Endothelial cell of umbilical vein (primary cell): ENCODE measurements around the gene SPTSSB. TPM values are rescaled to one million over a fixed set of nuclear protein-coding genes. Genes with fewer than 3 reads are reported as not detected.

Experiments
- BruUV-seq: library from RNA; stranded (reverse); fragments of 400-500 nt; replicated peaks from 2 replicates; lab custom pipeline; 2021; lab: Mats Ljungman, UMichigan
- CTCF ChIA-PET: fragments of 300-600, 350-600 bp; sonication (Branson Sonifier 250); formaldehyde crosslinking; loops from one replicate; lab custom pipeline; 2021; ENCODE audit warnings: antibody characterized with exemption, inconsistent platforms; lab: Charles Lee
- POLR2A ChIA-PET: fragments of 300-600, 350-600 bp; sonication (Branson Sonifier 250); formaldehyde crosslinking; loops from one replicate; lab custom pipeline; 2021; ENCODE audit warnings: antibody characterized with exemption, inconsistent platforms; lab: Charles Lee
- DNase-seq: peaks from one replicate; pipeline ENCODE4 v3.0.0-alpha.2; 2011; ENCODE audit warnings: low read depth, low spot score
- FAIRE-seq: peaks from 2 replicates; lab custom pipeline; 2011; peaks lifted over from hg19 to GRCh38; lab: Jason Lieb, UNC
- H2AFZ ChIP-seq: 2 replicates; pipeline ENCODE4 v1.6.0; 2012; ENCODE audit warnings: low read depth, low read length, control low read depth, inconsistent platforms
- H3K27ac ChIP-seq: 2 replicates; pipeline ENCODE4 v1.5.1; 2011; ENCODE audit warnings: low read depth, mild to moderate bottlenecking, control low read depth, low read length, moderate library complexity; ENCODE audit not compliant: insufficient read depth
- H3K27me3 ChIP-seq, 2 experiments: 2 replicates each; pipeline versions ENCODE4 v1.6.0 to v1.6.1; 2011; ENCODE audit warnings: low read length in 2 of 2, mixed read lengths in 1 of 2; ENCODE audit not compliant: control insufficient read depth in 2 of 2, insufficient read depth in 2 of 2
- H3K36me3 ChIP-seq, 2 experiments: 2 replicates in 1 of 2; 3 replicates in 1 of 2; pipeline ENCODE4 v1.5.1; 2011; ENCODE audit warnings: low read length in 2 of 2, mild to moderate bottlenecking in 1 of 2, moderate library complexity in 1 of 2; ENCODE audit not compliant: control insufficient read depth in 2 of 2, insufficient read depth in 2 of 2; ENCODE audit errors: extremely low read depth in 1 of 2
- H3K4me1 ChIP-seq: 3 replicates; pipeline ENCODE4 v1.5.1; 2011; ENCODE audit warnings: mild to moderate bottlenecking, low read length; ENCODE audit not compliant: control insufficient read depth, insufficient read depth; ENCODE audit errors: extremely low read depth
- H3K4me2 ChIP-seq: 2 replicates; pipeline ENCODE4 v1.6.1; 2011; ENCODE audit warnings: low read length, control low read depth, mixed read lengths; ENCODE audit not compliant: insufficient read depth
- H3K4me3 ChIP-seq, 3 experiments: fragments of 200-600 bp in 1 of 3; sonication (generic), shearing (Covaris generic) in 1 of 3; replicated peaks in 1 of 3; 2 replicates each; pipeline ENCODE4 v1.5.1; 2011 to 2016; ENCODE audit warnings: control low read depth in 3 of 3, low read length in 3 of 3, mild to moderate bottlenecking in 2 of 3, inconsistent platforms in 1 of 3, low read depth in 1 of 3, moderate library complexity in 1 of 3; ENCODE audit not compliant: insufficient read depth in 1 of 3
- H3K79me2 ChIP-seq: 2 replicates; pipeline ENCODE4 v1.6.0; 2012; ENCODE audit warnings: low read length, inconsistent platforms; ENCODE audit not compliant: control insufficient read depth, insufficient read depth
- H3K9ac ChIP-seq: replicated peaks from 2 replicates; pipeline ENCODE3; 2011; ENCODE audit warnings: low read length, control low read depth; ENCODE audit not compliant: insufficient read depth; ENCODE audit errors: extremely low read depth
- H3K9me1 ChIP-seq: replicated peaks from 3 replicates; pipeline ENCODE4 v1.6.0; 2011; ENCODE audit warnings: mild to moderate bottlenecking, low read length; ENCODE audit not compliant: control insufficient read depth, insufficient read depth; ENCODE audit errors: extremely low read depth
- H3K9me3 ChIP-seq: replicated peaks from 2 replicates; pipeline ENCODE4 v1.5.1; 2012; ENCODE audit warnings: low read length, inconsistent platforms; ENCODE audit not compliant: control insufficient read depth, insufficient read depth
- H4K20me1 ChIP-seq: replicated peaks from 2 replicates; pipeline ENCODE3; 2011; ENCODE audit warnings: mild to moderate bottlenecking, low read length; ENCODE audit not compliant: control insufficient read depth, insufficient read depth; ENCODE audit errors: extremely low read depth
- CTCF ChIP-seq, 2 donors: IDR thresholded peaks; 1 replicate in 1 of 2; 2 replicates in 1 of 2; pipeline ENCODE4 v1.5.1; 2011; ENCODE audit warnings: low read length in 2 of 2, mild to moderate bottlenecking in 2 of 2, moderate library complexity in 2 of 2, control low read depth in 1 of 2, inconsistent platforms in 1 of 2, low read depth in 1 of 2; ENCODE audit not compliant: insufficient read depth in 1 of 2; ENCODE audit errors: extremely low read depth in 1 of 2
- EZH2 ChIP-seq: IDR thresholded peaks from 2 replicates; pipeline ENCODE4 v1.6.1; 2012; ENCODE audit warnings: borderline replicate concordance, low read depth, mild to moderate bottlenecking, moderate library complexity, low read length, inconsistent platforms; ENCODE audit not compliant: severe bottlenecking
- FOS ChIP-seq: IDR thresholded peaks from 2 replicates; pipeline ENCODE4 v1.6.1; 2011; ENCODE audit warnings: mild to moderate bottlenecking, low read length, moderate library complexity, borderline replicate concordance; ENCODE audit not compliant: insufficient read depth
- GATA2 ChIP-seq: IDR thresholded peaks from 2 replicates; pipeline ENCODE4 v1.7.0; 2011; ENCODE audit warnings: low read depth, mild to moderate bottlenecking, moderate library complexity, mixed read lengths, low read length; ENCODE audit not compliant: insufficient read length, insufficient read depth
- JUN ChIP-seq: IDR thresholded peaks from 2 replicates; pipeline ENCODE4 v1.6.1; 2011; ENCODE audit warnings: borderline replicate concordance, low read depth; ENCODE audit not compliant: insufficient read length, insufficient read depth
- MAX ChIP-seq: IDR thresholded peaks from 2 replicates; pipeline ENCODE4 v1.6.1; 2011; ENCODE audit not compliant: insufficient read depth, insufficient read length
- POLR2A ChIP-seq: IDR thresholded peaks from 2 replicates; pipeline ENCODE4 v1.6.1; 2012; ENCODE audit warnings: low read depth, mild to moderate bottlenecking, control low read depth, low read length
- POLR2AphosphoS5 ChIP-seq: IDR thresholded peaks from 2 replicates; pipeline ENCODE4 v1.6.1; 2012; ENCODE audit warnings: low read depth, mild to moderate bottlenecking, control low read depth, low read length, moderate library complexity; ENCODE audit not compliant: insufficient read depth
- dilution Hi-C: fragments of 300-500 bp; cut with MboI; formaldehyde crosslinking; loops from one replicate; pipeline ENCODE4 v1.15.0; 2019; ENCODE audit warnings: low sequenced_read_pairs; ENCODE audit not compliant: extremely low pct_ligation_motif_present
- intact Hi-C: fragments of 100-400 bp; cut with micrococcal nuclease; formaldehyde crosslinking; loops from one replicate; pipeline ENCODE4 v1.10.0; 2022
- polyA plus RNA-seq, 4 experiments: library from polyadenylated mRNA; depleted of rRNA in 3 of 4; stranded (reverse) in 3 of 4; unstranded in 1 of 4; fragments of >200 nt; gene quantifications; 2 replicates each; pipeline versions ENCODE4 v1.2.1 to v1.2.3, GENCODE V29; 2011 to 2012; ENCODE audit warnings: missing spikeins in 1 of 4
- total RNA-seq: library from RNA; stranded (reverse); gene quantifications from 2 replicates; pipeline ENCODE4 v1.2.3, GENCODE V29; 2021

The SPTSSB gene
- total and polyA plus RNA-seq, 2 donors (not counting 3 experiments of a cell fraction or from before 2014, with no cell fraction given), result not detected

- no peak overlapping the region for H3K4me3 ChIP-seq
- H3K9me1 ChIP-seq, result no peaks in the 10 kb centered on the region
- H3K9ac ChIP-seq, result no peak overlapping the region
- FAIRE-seq (no peak), DNase-seq (no peak)
- intact Hi-C loops, result no loop called here
- no peaks in the 10 kb centered on the region for H3K9me3 ChIP-seq
- no peaks in the 10 kb centered on the region for H3K79me2 ChIP-seq
- CTCF ChIA-PET, result no interaction called here
- H3K27me3 ChIP-seq, result peaks cover 2 to 3% of the 10 kb centered on the region in 2 experiments
- POLR2A ChIA-PET, result no interaction called here
- H3K4me1 ChIP-seq, result no peaks in the 10 kb centered on the region
- H3K27ac ChIP-seq, result no peak overlapping the region
- no peak overlapping the region for H2AFZ ChIP-seq
- no peaks in the 10 kb centered on the region for H4K20me1 ChIP-seq
- dilution Hi-C loops, result no loop called here
- H3K4me2 ChIP-seq, result no peak overlapping the region
- BruUV-seq, result no TSS peak
- H3K36me3 ChIP-seq, result no peaks in the 10 kb centered on the region
- TF ChIP-seq EZH2, result no peak
- no peak for TF ChIP-seq POLR2A
- TF ChIP-seq MAX, result no peak
Measured at GRCh38 chr3:161347726-161348125, 23.6 kb downstream of the SPTSSB start.

GRCh38 chr3:161345023-161345422 is 26.3 kb downstream of the SPTSSB start:
- H2AFZ ChIP-seq, result no peak overlapping the region
- BruUV-seq, result no TSS peak
- no peaks in the 10 kb centered on the region for H3K9me3 ChIP-seq
- ChIA-PET POLR2A (no interaction called here), CTCF (interaction anchor here (1.0 kb wide), 1 partner anchor 9 kb away, joined by 3 read pairs; no protein-coding TSS in a partner anchor)
- no peak overlapping the region for H3K27ac ChIP-seq
- H3K4me3 ChIP-seq, result no peak overlapping the region
- no peaks in the 10 kb centered on the region for H3K79me2 ChIP-seq
- dilution Hi-C loops, result no loop called here
- FAIRE-seq, result no peak
- no peaks in the 10 kb centered on the region for H4K20me1 ChIP-seq
- no peak overlapping the region for H3K4me2 ChIP-seq
- no peaks in the 10 kb centered on the region for H3K4me1 ChIP-seq
- no peak for TF ChIP-seq MAX
- no peak for TF ChIP-seq POLR2AphosphoS5
- TF ChIP-seq FOS, result no peak
- no peak for TF ChIP-seq CTCF (IDR thresholded peaks at IDR 0.05; ENCODE audit: extremely low read depth in 1 of 2, insufficient read depth in 1 of 2, low read depth in 1 of 2, low read length in 2 of 2)
- no peak for TF ChIP-seq EZH2
- TF ChIP-seq JUN, result no peak
- no peak for TF ChIP-seq POLR2A
- TF ChIP-seq GATA2, result no peak
- intact Hi-C loops, result no loop called here
- no peaks in the 10 kb centered on the region for H3K9me1 ChIP-seq
- no peak overlapping the region for H3K9ac ChIP-seq
- DNase-seq, result no peak
- peaks cover 2 to 9% of the 10 kb centered on the region in 2 experiments for H3K27me3 ChIP-seq
- H3K36me3 ChIP-seq, result no peaks in the 10 kb centered on the region
